A549 (cell line): ENCODE results near the gene TRO. TPM values are rescaled to one million over a fixed set of nuclear protein-coding genes. Genes with fewer than 3 reads are reported as not detected.
A peak's percentile ranks its signal among the peaks of the same experiment; 100 is the strongest.

Source experiments
- ATAC-seq, 2 experiments: fragments of 200-7000 bp in 1 of 2; fragments of >200 bp in 1 of 2; cut with Nextera tagmentation in 1 of 2; cut with Tn5 transposase in 1 of 2; 3 replicates each; pipeline versions ENCODE4 v1.8.0 to v1.9.1; 2018 to 2020; ENCODE audit warnings: mild to moderate bottlenecking in 1 of 2, moderate library complexity in 1 of 2
- CTCF ChIA-PET: fragments of 300-600 bp; sonication (Branson Sonifier 250); formaldehyde crosslinking; extraction: SDS; loops from one replicate; lab custom pipeline; 2021; ENCODE audit warnings: antibody characterized with exemption, inconsistent platforms; lab: Yijun Ruan, JAX
- POLR2A ChIA-PET: fragments of 350-600 bp; formaldehyde crosslinking; extraction: SDS; loops from one replicate; lab custom pipeline; 2021; ENCODE audit warnings: antibody characterized with exemption, inconsistent platforms; lab: Yijun Ruan, JAX
- DNase-seq, 2 experiments: peaks; one replicate each; pipeline versions ENCODE4 v3.0.0 to v3.0.0-alpha.2; 2011 to 2016; ENCODE audit warnings: low read depth in 1 of 2, low spot score in 1 of 2
- FAIRE-seq: peaks from 2 replicates; lab custom pipeline; 2011; peaks lifted over from hg19 to GRCh38; lab: Jason Lieb, UNC
- H3K27ac ChIP-seq, 2 experiments: fragments of >200 bp; sonication (Bioruptor Twin); formaldehyde crosslinking; 3 replicates each; pipeline ENCODE4 v1.5.1; 2016 to 2017
- H3K4me1 ChIP-seq: fragments of >200 bp; sonication (Bioruptor Twin); formaldehyde crosslinking; 3 replicates; pipeline ENCODE4 v1.6.1; 2016
- H3K4me2 ChIP-seq: fragments of >200 bp; sonication (Bioruptor Twin); formaldehyde crosslinking; 3 replicates; pipeline ENCODE4 v1.6.1; 2016
- H3K4me3 ChIP-seq: fragments of >200 bp; sonication (Bioruptor Twin); formaldehyde crosslinking; 3 replicates; pipeline ENCODE4 v1.5.1; 2016
- H3K9me3 ChIP-seq: fragments of >200 bp; sonication (Bioruptor Twin); formaldehyde crosslinking; 3 replicates; pipeline ENCODE4 v1.6.1; 2016
- BCL3 ChIP-seq: fragments of >200 bp; sonication (Bioruptor Twin); formaldehyde crosslinking; IDR thresholded peaks from 3 replicates; pipeline ENCODE4 v1.6.1; 2016
- BHLHE40 ChIP-seq: IDR thresholded peaks from 2 replicates; pipeline ENCODE4 v1.6.1; 2012; ENCODE audit warnings: low read depth, low read length, inconsistent platforms
- CBX2 ChIP-seq: fragments of 200-600 bp; sonication (generic); IDR thresholded peaks from 2 replicates; pipeline ENCODE4 v1.6.1; 2016; ENCODE audit warnings: low read depth, mild to moderate bottlenecking, borderline replicate concordance
- CEBPB ChIP-seq, 2 experiments: fragments of >200 bp in 1 of 2; sonication (Bioruptor Twin) in 1 of 2; formaldehyde crosslinking in 1 of 2; IDR thresholded peaks; 2 replicates each; pipeline ENCODE4 v1.6.1; 2012 to 2016
- CHD2 ChIP-seq: fragments of 150-350 bp; IDR thresholded peaks from 2 replicates; pipeline ENCODE4 v1.6.1; 2014; ENCODE audit warnings: low read length; ENCODE audit not compliant: partially characterized antibody
- CTCF ChIP-seq: fragments of >200 bp; sonication (Bioruptor Twin); formaldehyde crosslinking; IDR thresholded peaks from 3 replicates; pipeline ENCODE4 v1.5.1; 2016
- EHF ChIP-seq: fragments of 250-450 bp; sonication (Bioruptor Pico); IDR thresholded peaks from 2 replicates; pipeline ENCODE4 v1.5.0; 2020; ENCODE audit warnings: mild to moderate bottlenecking
- EP300 ChIP-seq, 2 experiments: fragments of >200 bp; sonication (Bioruptor Twin); formaldehyde crosslinking; IDR thresholded peaks; 2 replicates in 1 of 2; 3 replicates in 1 of 2; pipeline ENCODE4 v1.6.1; 2016 to 2017
- HDAC2 ChIP-seq: fragments of 200-600 bp; sonication (generic); IDR thresholded peaks from 2 replicates; pipeline ENCODE4 v1.6.1; 2016
- HOXA7 ChIP-seq: fragments of 250-450 bp; sonication (Bioruptor Pico); IDR thresholded peaks from 2 replicates; pipeline ENCODE4 v1.5.0; 2020; ENCODE audit warnings: mild to moderate bottlenecking, moderate library complexity
- HOXB5 ChIP-seq: fragments of 250-450 bp; sonication (Bioruptor Pico); IDR thresholded peaks from 2 replicates; pipeline ENCODE4 v1.5.0; 2020; ENCODE audit warnings: mild to moderate bottlenecking, moderate library complexity
- JUNB ChIP-seq: fragments of >200 bp; sonication (Bioruptor Twin); formaldehyde crosslinking; IDR thresholded peaks from 2 replicates; pipeline ENCODE4 v1.6.1; 2016
- MAFK ChIP-seq: fragments of 450-650 bp; IDR thresholded peaks from 2 replicates; pipeline ENCODE4 v1.6.1; 2014; ENCODE audit not compliant: partially characterized antibody
- MYC ChIP-seq: IDR thresholded peaks from 2 replicates; pipeline ENCODE4 v1.6.1; 2012; ENCODE audit warnings: mild to moderate bottlenecking, inconsistent platforms, low read length, improper control_type of control experiment, borderline replicate concordance
- PHF8 ChIP-seq: fragments of 200-600 bp; sonication (generic); IDR thresholded peaks from 2 replicates; pipeline ENCODE4 v1.6.1; 2016; ENCODE audit warnings: low read depth, mild to moderate bottlenecking, antibody characterized with exemption, moderate library complexity, borderline replicate concordance
- POLR2A ChIP-seq: IDR thresholded peaks from 2 replicates; pipeline ENCODE4 v1.6.1; 2012; ENCODE audit warnings: mild to moderate bottlenecking, low read length
- RAD21 ChIP-seq, 2 experiments: fragments of >200 bp in 1 of 2; sonication (Bioruptor Twin) in 1 of 2; formaldehyde crosslinking in 1 of 2; IDR thresholded peaks in 1 of 2; conservative IDR thresholded peaks in 1 of 2; 2 replicates in 1 of 2; 3 replicates in 1 of 2; pipeline ENCODE4 v1.6.1; 2012 to 2018; ENCODE audit warnings: inconsistent platforms in 1 of 2
- SMC3 ChIP-seq: fragments of >200 bp; sonication (Bioruptor Twin); formaldehyde crosslinking; IDR thresholded peaks from 3 replicates; pipeline ENCODE4 v1.6.1; 2018; ENCODE audit warnings: inconsistent platforms
- SREBF2 ChIP-seq: fragments of 450-650 bp; IDR thresholded peaks from 2 replicates; pipeline ENCODE4 v1.6.1; 2014; ENCODE audit warnings: mild to moderate bottlenecking, moderate library complexity
- ZC3H11A ChIP-seq: fragments of 450-650 bp; IDR thresholded peaks from 2 replicates; pipeline ENCODE4 v1.6.1; 2014; ENCODE audit warnings: antibody characterized with exemption, mild to moderate bottlenecking
- ZNF302 ChIP-seq: fragments of 250-450 bp; sonication (Bioruptor Pico); IDR thresholded peaks from 2 replicates; pipeline ENCODE4 v1.9.0; 2021; ENCODE audit warnings: inconsistent platforms, mild to moderate bottlenecking, moderate library complexity
- WGBS: methylation state at CpG from one replicate; pipeline ENCODE4 v1.1.6; 2017; ENCODE audit errors: missing lambda C conversion rate; 5-methylcytosine and 5-hydroxymethylcytosine counted together
- polyA plus RNA-seq, 4 experiments: library from polyadenylated mRNA; depleted of rRNA in 3 of 4; stranded (reverse); fragments of >200 nt; fragmentation: RNase III in 1 of 4; extraction: RNeasy Plus Mini Kit Qiagen cat#74134 plus additional on column Dnase treatment in 1 of 4; gene quantifications; 2 replicates in 3 of 4; 3 replicates in 1 of 4; pipeline ENCODE4 v1.2.3, GENCODE V29; 2011 to 2017
- TF ChIP-seq, protein P1 (sequence below): fragments of >200 bp; sonication (Bioruptor Twin); formaldehyde crosslinking; IDR thresholded peaks from 2 replicates; pipeline ENCODE4 v1.6.1; 2016
- TF ChIP-seq, protein P2 (sequence below): IDR thresholded peaks from 2 replicates; pipeline ENCODE4 v1.6.1; 2012; ENCODE audit warnings: low read depth, borderline replicate concordance
- TF ChIP-seq, protein P3 (sequence below): fragments of 450-650 bp; IDR thresholded peaks from 2 replicates; pipeline ENCODE4 v1.6.1; 2014; ENCODE audit warnings: antibody characterized with exemption

The TRO gene
- polyA plus RNA-seq, 2 of the 4 experiments (the other 2 are of a cell fraction): 1.4 TPM

- WGBS: 25% methylated on average over 3 of the region's 3 CpGs
- DNase-seq: peak; percentile 1 to 26
- Histone ChIP-seq H3K27ac (no peak overlapping the region), H3K4me3 (no peak overlapping the region), H3K4me2 (no peak overlapping the region), H3K4me1 (no peaks in the 10 kb centered on the region), H3K9me3 (0 out of 3 replicates have a peak, but pooled peaks cover 4% of the 10 kb centered on the region)
- CTCF ChIA-PET: interaction anchor here (1.2 kb wide), 2 partner anchors 11 to 166 kb away, joined by 3 to 7 read pairs; no protein-coding TSS in a partner anchor
- FAIRE-seq: no peak
- ATAC-seq: peak in 1 of 2 experiments; percentile 65; a peak in 2 of 6 replicates
- POLR2A ChIA-PET: no interaction called here
- TF ChIP-seq CTCF: peak; percentile 28; the same call in 2 of the 3 replicates
- peak; percentile 24 to 48; a peak in 3 of 5 replicates for TF ChIP-seq RAD21 (conservative IDR thresholded peaks at IDR 0.05 in 1 of 2, IDR thresholded peaks at IDR 0.05 in 1 of 2)
- TF ChIP-seq SMC3: 0 out of 3 replicates have a peak, but pooled peaks have one; percentile 21
- TF ChIP-seq CEBPB (IDR thresholded peaks at IDR 0.05): no peak
Measured at GRCh38 chrX:54891573-54891972, 29.1 kb upstream of the TRO start.

DNA sequence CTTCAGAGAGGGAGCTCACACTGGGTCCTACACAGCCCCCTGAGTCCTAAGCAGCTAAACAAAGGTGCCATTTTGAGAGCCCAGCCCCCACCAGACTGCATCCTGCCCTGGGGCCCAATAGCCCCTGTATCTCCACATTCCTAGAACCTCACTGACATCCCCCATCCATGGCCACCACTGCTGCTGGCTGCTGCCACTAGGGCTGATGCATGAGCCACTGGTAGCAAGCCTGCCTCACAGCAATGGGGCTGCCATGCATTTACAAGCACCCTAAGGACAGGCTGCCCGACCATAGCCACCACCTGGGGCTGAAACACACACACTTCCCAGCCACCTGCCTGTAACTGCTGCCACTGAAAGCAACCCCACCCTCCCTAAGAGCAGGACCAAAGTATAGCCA, 26.5 kb upstream of the TRO start:
- H3K4me2 ChIP-seq: no peak overlapping the region
- H3K4me3 ChIP-seq: no peak overlapping the region
- TF ChIP-seq HOXB5 (no peak), ZNF302 (no peak), BCL3 (no peak), PHF8 (no peak), EP300 (IDR thresholded peaks at IDR 0.05) (no peak), HDAC2 (no peak), HOXA7 (no peak), POLR2A (no peak), CHD2 (no peak), SMC3 (no peak), CBX2 (no peak), MYC (no peak), MAFK (no peak), JUNB (no peak)
- TF ChIP-seq, protein P1, sequence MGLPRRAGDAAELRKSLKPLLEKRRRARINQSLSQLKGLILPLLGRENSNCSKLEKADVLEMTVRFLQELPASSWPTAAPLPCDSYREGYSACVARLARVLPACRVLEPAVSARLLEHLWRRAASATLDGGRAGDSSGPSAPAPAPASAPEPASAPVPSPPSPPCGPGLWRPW: no peak
- TF ChIP-seq, protein P2, sequence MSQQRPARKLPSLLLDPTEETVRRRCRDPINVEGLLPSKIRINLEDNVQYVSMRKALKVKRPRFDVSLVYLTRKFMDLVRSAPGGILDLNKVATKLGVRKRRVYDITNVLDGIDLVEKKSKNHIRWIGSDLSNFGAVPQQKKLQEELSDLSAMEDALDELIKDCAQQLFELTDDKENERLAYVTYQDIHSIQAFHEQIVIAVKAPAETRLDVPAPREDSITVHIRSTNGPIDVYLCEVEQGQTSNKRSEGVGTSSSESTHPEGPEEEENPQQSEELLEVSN: no peak
- TF ChIP-seq, protein P3, sequence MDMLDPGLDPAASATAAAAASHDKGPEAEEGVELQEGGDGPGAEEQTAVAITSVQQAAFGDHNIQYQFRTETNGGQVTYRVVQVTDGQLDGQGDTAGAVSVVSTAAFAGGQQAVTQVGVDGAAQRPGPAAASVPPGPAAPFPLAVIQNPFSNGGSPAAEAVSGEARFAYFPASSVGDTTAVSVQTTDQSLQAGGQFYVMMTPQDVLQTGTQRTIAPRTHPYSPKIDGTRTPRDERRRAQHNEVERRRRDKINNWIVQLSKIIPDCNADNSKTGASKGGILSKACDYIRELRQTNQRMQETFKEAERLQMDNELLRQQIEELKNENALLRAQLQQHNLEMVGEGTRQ: no peak
- H3K27ac ChIP-seq: no peak overlapping the region
- no peak for DNase-seq
- FAIRE-seq: no peak
- ChIA-PET POLR2A (no interaction called here), CTCF (no interaction called here)
- H3K4me1 ChIP-seq: no peaks in the 10 kb centered on the region
- WGBS: no CpG with 5 or more reads among the region's 1 CpG
- ATAC-seq: no peak
- 0 out of 3 replicates have a peak, but pooled peaks cover 4% of the 10 kb centered on the region for H3K9me3 ChIP-seq

DNA sequence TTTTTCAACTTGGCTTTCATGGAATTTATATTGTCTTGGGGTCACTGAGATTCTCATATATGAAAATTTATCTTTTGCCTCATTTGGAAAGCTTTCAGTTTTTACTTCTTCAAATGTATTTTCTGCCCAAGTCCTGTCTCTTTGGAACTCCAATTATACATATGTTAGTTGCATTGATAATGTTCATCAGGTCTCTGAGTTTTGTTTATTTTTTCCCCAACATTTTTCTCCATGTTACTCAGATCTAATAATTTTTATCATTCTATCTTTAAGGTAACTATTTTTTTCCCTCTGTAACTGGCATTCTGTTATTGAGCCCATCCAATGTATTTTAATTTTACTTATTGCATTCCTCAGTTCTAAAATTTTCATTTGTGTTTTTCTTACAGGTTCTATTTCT, 10.7 kb upstream of the TRO start:
- Histone ChIP-seq H3K9me3 (no peaks in the 10 kb centered on the region), H3K27ac (no peak overlapping the region), H3K4me2 (no peak overlapping the region), H3K4me1 (no peaks in the 10 kb centered on the region), H3K4me3 (no peak overlapping the region)
- POLR2A ChIA-PET: no interaction called here
- TF ChIP-seq BHLHE40 (no peak), CTCF (no peak), SREBF2 (no peak), HOXB5 (no peak), ZC3H11A (no peak), EHF (CRISPR knock-in tag) (no peak)
- no peak for FAIRE-seq
- no peak for DNase-seq
- no peak for ATAC-seq
- CTCF ChIA-PET: no interaction called here
